MV-4-11 (cell line): ENCODE data around the gene TAF5L.
A peak's percentile ranks its signal among the peaks of the same experiment; 100 is the strongest.

Experiments used
- DNase-seq: peaks from one replicate; lab custom pipeline; 2025; lab: John Stamatoyannopoulos, UW

Gene TAF5L

GRCh38 chr1:229625915-229626831 lies at the start of gene TAF5L, which contains the start of gene URB2:
TAF5L (minus strand) TSS chr1:229626122; CDS start chr1:229614482, 11,640 bp downstream.
URB2 (plus strand) TSS chr1:229626247; CDS start chr1:229627634, 1,387 bp downstream.
- peak; percentile 77 for DNase-seq

GRCh38 chr1:229675396-229675795 lies 49.5 kb upstream of the TAF5L start:
- no peak for DNase-seq

- DNase-seq, result no peak
Measured at GRCh38 chr1:229674042-229674441, 48.1 kb upstream of the TAF5L start.

- DNase-seq, result no peak
Measured at GRCh38 chr1:229672246-229672645, 46.3 kb upstream of the TAF5L start.

GRCh38 chr1:229671310-229671709 lies 45.4 kb upstream of the TAF5L start:
- DNase-seq, result no peak

GRCh38 chr1:229669333-229669732 lies 43.4 kb upstream of the TAF5L start:
- no peak for DNase-seq

GRCh38 chr1:229666585-229666984 lies 40.7 kb upstream of the TAF5L start:
- DNase-seq, result no peak

- no peak for DNase-seq
Measured at GRCh38 chr1:229665912-229666558, 40.1 kb upstream of the TAF5L start.

GRCh38 chr1:229664133-229664689 lies 38.3 kb upstream of the TAF5L start:
- no peak for DNase-seq

- no peak for DNase-seq
Measured at GRCh38 chr1:229661897-229662296, 36.0 kb upstream of the TAF5L start.

GRCh38 chr1:229661022-229661877 lies 35.3 kb upstream of the TAF5L start:
- DNase-seq, result peak; percentile 7

GRCh38 chr1:229657993-229658755 lies 32.3 kb upstream of the TAF5L start:
- DNase-seq, result no peak

GRCh38 chr1:229655781-229656180 lies 29.9 kb upstream of the TAF5L start:
- DNase-seq, result no peak

GRCh38 chr1:229653420-229653819 lies 27.5 kb upstream of the TAF5L start:
- no peak for DNase-seq

- no peak for DNase-seq
Measured at GRCh38 chr1:229651546-229651945, 25.6 kb upstream of the TAF5L start.

GRCh38 chr1:229650045-229650444 lies 24.1 kb upstream of the TAF5L start:
- DNase-seq, result no peak

- DNase-seq, result no peak
Measured at GRCh38 chr1:229648406-229648805, 22.5 kb upstream of the TAF5L start.

- no peak for DNase-seq
Measured at GRCh38 chr1:229645324-229645993, 19.5 kb upstream of the TAF5L start.

GRCh38 chr1:229643996-229644745 lies 18.2 kb upstream of the TAF5L start:
- DNase-seq, result peak; percentile 68

- DNase-seq, result no peak
Measured at GRCh38 chr1:229642970-229643369, 17.0 kb upstream of the TAF5L start.
